Vagina (tissue), 2 donors: ENCODE results near the gene CCT8. TPM values are rescaled to one million over a fixed set of nuclear protein-coding genes. Genes with fewer than 3 reads are reported as not detected.
"Not testable (repeated sequence)": the region's sequence is repeated elsewhere in the genome, so short reads cannot be mapped to it uniquely, and the experiment has no call there.

Experiments used
- DNase-seq, 2 donors: peaks; one replicate each; pipeline ENCODE4 v3.0.0-alpha.2; 2017; ENCODE audit errors: extremely low spot score in 2 of 2
- H3K27ac ChIP-seq: fragments of 200-600 bp; sonication (generic); one replicate; pipeline ENCODE4 v1.5.1; 2019
- H3K27me3 ChIP-seq: fragments of 200-600 bp; sonication (generic); one replicate; pipeline ENCODE4 v1.5.1; 2019
- H3K36me3 ChIP-seq, 2 donors: fragments of 200-600 bp; sonication (generic); one replicate each; pipeline ENCODE4 v1.5.1; 2017 to 2019
- H3K4me1 ChIP-seq: fragments of 200-600 bp; sonication (generic); one replicate; pipeline ENCODE4 v1.5.1; 2019
- H3K4me3 ChIP-seq, 2 donors: fragments of 200-600 bp; sonication (generic); 1 replicate in 1 of 2; 2 replicates in 1 of 2; pipeline ENCODE4 v1.5.1; 2016 to 2019
- H3K9me3 ChIP-seq: fragments of 200-600 bp; sonication (generic); one replicate; pipeline ENCODE4 v1.5.1; 2019
- POLR2A ChIP-seq, 2 donors: fragments of 450-650 bp; IDR thresholded peaks; one replicate each; pipeline ENCODE4 v1.6.1; 2017; ENCODE audit warnings: antibody characterized with exemption in 2 of 2, mild to moderate bottlenecking in 2 of 2, moderate library complexity in 2 of 2
- POLR2AphosphoS5 ChIP-seq, 2 donors: sonication (generic); formaldehyde crosslinking; IDR thresholded peaks; one replicate each; pipeline ENCODE4 v1.9.0; 2017; ENCODE audit warnings: antibody characterized with exemption in 2 of 2, mild to moderate bottlenecking in 2 of 2, low read depth in 1 of 2; ENCODE audit not compliant: insufficient read depth in 1 of 2
- intact Hi-C: fragments of 100-400 bp; cut with DNase I; formaldehyde crosslinking; loops from one replicate; pipeline ENCODE4 v1.15.1; 2023
- total RNA-seq: library from RNA; depleted of rRNA; stranded (reverse); fragments of >200 nt; gene quantifications from one replicate; pipeline ENCODE4 v1.2.3, GENCODE V29; 2016
- TF ChIP-seq, protein P1 (sequence below), 3 experiments: fragments of 450-650 bp in 2 of 3; fragments of 200-600 bp in 1 of 3; sonication (generic) in 1 of 3; IDR thresholded peaks; one replicate each; pipeline ENCODE4 v1.5.1; 2017 to 2019; ENCODE audit warnings: antibody characterized with exemption in 3 of 3, mild to moderate bottlenecking in 2 of 3, moderate library complexity in 2 of 3

Gene CCT8
- total RNA-seq, 1 donor from 2014 or later, result 81.3 TPM

DNA sequence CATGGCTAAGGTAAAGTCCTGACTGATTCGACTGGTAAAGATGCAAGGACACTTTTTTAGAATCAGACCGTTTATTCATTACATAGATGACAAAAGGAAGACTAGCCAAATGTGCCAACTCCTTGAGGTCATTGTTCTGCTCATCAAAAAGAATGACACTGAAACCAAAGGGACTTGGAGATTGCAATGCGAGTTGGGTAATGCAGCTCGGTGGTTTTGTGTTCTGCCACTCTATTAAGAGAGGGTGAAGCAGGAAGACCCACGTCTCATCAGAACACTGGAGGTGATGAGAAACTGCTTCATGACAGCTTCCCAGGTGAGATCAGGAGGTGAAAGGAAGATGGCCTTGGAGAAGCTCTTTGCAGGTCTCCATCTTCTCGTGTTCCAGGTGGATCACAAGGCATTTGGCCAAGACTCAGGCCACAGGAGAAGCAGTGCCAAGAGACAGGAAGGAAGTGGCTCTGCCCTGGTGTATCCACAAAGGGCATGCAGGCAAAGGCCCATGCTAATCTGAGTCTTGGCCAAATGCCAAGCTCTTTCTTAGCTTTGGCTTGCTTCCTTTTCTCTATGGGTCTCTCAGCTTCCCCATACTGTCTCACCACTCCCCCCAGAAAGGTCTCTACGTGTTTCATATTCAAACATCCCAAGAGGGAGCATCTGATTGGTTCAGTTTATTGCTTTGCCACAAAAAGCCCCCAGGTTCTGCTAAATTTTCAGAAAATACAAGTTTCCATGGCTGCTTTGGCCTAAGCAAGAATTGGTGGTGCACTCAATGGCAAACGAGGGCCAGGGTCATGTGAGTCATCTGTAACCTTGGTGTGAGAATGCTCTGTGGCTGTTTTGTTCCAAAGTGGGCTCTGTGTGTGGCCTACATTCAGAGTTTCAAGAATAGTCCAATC is 5.7 kb upstream of the CCT8 start:
- Histone ChIP-seq H3K36me3 (no peaks in the 10 kb centered on the region), H3K27me3 (no peaks in the 10 kb centered on the region), H3K4me3 (no peak overlapping the region), H3K9me3 (no peaks in the 10 kb centered on the region), H3K27ac (no peak overlapping the region), H3K4me1 (peaks cover 9% of the 10 kb centered on the region)
- no peak for DNase-seq
- TF ChIP-seq, protein P1, sequence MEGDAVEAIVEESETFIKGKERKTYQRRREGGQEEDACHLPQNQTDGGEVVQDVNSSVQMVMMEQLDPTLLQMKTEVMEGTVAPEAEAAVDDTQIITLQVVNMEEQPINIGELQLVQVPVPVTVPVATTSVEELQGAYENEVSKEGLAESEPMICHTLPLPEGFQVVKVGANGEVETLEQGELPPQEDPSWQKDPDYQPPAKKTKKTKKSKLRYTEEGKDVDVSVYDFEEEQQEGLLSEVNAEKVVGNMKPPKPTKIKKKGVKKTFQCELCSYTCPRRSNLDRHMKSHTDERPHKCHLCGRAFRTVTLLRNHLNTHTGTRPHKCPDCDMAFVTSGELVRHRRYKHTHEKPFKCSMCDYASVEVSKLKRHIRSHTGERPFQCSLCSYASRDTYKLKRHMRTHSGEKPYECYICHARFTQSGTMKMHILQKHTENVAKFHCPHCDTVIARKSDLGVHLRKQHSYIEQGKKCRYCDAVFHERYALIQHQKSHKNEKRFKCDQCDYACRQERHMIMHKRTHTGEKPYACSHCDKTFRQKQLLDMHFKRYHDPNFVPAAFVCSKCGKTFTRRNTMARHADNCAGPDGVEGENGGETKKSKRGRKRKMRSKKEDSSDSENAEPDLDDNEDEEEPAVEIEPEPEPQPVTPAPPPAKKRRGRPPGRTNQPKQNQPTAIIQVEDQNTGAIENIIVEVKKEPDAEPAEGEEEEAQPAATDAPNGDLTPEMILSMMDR (IDR thresholded peaks at IDR 0.05), result no peak
- TF ChIP-seq POLR2A (IDR thresholded peaks at IDR 0.05) (no peak), POLR2AphosphoS5 (IDR thresholded peaks at IDR 0.05; ENCODE audit: insufficient read depth in 1 of 2, low read depth in 1 of 2) (no peak)
- intact Hi-C loops, result no loop called here

DNA sequence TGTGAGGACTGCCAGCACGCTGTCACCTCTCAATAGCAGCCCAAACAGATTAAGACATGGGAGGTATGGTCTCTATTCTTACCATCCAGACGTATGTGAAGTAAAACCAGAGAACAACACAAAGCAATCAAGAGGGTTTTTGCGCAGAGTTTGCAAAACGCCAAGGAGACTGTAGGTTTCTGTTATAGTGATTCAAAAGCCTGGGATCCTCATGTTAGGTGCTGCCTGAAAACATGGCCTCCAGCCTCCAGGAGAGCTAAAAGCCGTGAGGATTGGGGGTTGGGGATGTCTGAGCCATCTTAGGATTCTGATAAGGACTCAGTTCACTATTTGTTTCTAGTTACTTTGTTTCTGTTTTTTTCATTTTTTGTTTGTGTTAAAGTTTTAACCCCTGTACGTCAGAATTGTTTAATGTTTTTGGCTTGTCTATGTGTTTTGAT is 4.2 kb upstream of the CCT8 start:
- H3K4me3 ChIP-seq, result peak overlapping the region; percentile 44 to 56
- TF ChIP-seq POLR2AphosphoS5 (IDR thresholded peaks at IDR 0.05; ENCODE audit: insufficient read depth in 1 of 2, low read depth in 1 of 2) (no peak), POLR2A (IDR thresholded peaks at IDR 0.05) (no peak)
- TF ChIP-seq, protein P1 (IDR thresholded peaks at IDR 0.05), result no peak
- H3K4me1 ChIP-seq, result peaks cover 12% of the 10 kb centered on the region
- no peak for DNase-seq
- no peaks in the 10 kb centered on the region for H3K27me3 ChIP-seq
- peak overlapping the region; percentile 83 for H3K27ac ChIP-seq
- H3K36me3 ChIP-seq, result no peaks in the 10 kb centered on the region
- no peaks in the 10 kb centered on the region for H3K9me3 ChIP-seq
- intact Hi-C loops, result no loop called here

- peaks cover 19% of the 10 kb centered on the region for H3K4me1 ChIP-seq
- H3K27me3 ChIP-seq, H3K9me3 ChIP-seq, intact Hi-C loops, DNase-seq, H3K36me3 ChIP-seq: not testable (repeated sequence)
- H3K4me3 ChIP-seq, result peak overlapping the region; percentile 44 to 56
- H3K27ac ChIP-seq, result peak overlapping the region; percentile 83
Measured at GRCh38 chr21:29076731-29077640, 3.5 kb upstream of the CCT8 start.

- intact Hi-C loops, result no loop called here
- DNase-seq, result no peak
- H3K36me3 ChIP-seq, result no peaks in the 10 kb centered on the region
- peaks cover 30% of the 10 kb centered on the region for H3K4me1 ChIP-seq
- no peaks in the 10 kb centered on the region for H3K9me3 ChIP-seq
- TF ChIP-seq, protein P1 (IDR thresholded peaks at IDR 0.05), result no peak
- TF ChIP-seq POLR2AphosphoS5 (IDR thresholded peaks at IDR 0.05; ENCODE audit: insufficient read depth in 1 of 2, low read depth in 1 of 2), result peak in 1 of 2 donors; percentile 8
- no peak overlapping the region for H3K4me3 ChIP-seq
- peak overlapping the region; percentile 83 for H3K27ac ChIP-seq
- no peaks in the 10 kb centered on the region for H3K27me3 ChIP-seq
Measured at GRCh38 chr21:29075706-29076466, 2.4 kb upstream of the CCT8 start.

GRCh38 chr21:29074783-29075182 is 1.3 kb upstream of the CCT8 start:
- no peak for DNase-seq
- TF ChIP-seq, protein P1 (IDR thresholded peaks at IDR 0.05), result no peak
- no peak for TF ChIP-seq POLR2AphosphoS5 (IDR thresholded peaks at IDR 0.05; ENCODE audit: insufficient read depth in 1 of 2, low read depth in 1 of 2)
- TF ChIP-seq POLR2A (IDR thresholded peaks at IDR 0.05), result no peak
- no peaks in the 10 kb centered on the region for H3K27me3 ChIP-seq
- H3K36me3 ChIP-seq, result no peaks in the 10 kb centered on the region
- H3K9me3 ChIP-seq, result no peaks in the 10 kb centered on the region
- H3K27ac ChIP-seq, result no peak overlapping the region
- H3K4me1 ChIP-seq, result peaks cover 37% of the 10 kb centered on the region
- intact Hi-C loops, result no loop called here
- H3K4me3 ChIP-seq, result no peak overlapping the region
